Keratinocyte (primary cell): ENCODE results near the gene RANBP9. TPM values are rescaled to one million over a fixed set of nuclear protein-coding genes. Genes with fewer than 3 reads are reported as not detected.

Experiments
- DNase-seq: peaks from one replicate; pipeline ENCODE4 v3.0.0-alpha.2; 2011; ENCODE audit warnings: low read depth, missing footprints, low spot score
- FAIRE-seq: peaks from 2 replicates; lab custom pipeline; 2011; peaks lifted over from hg19 to GRCh38; lab: Jason Lieb, UNC
- H2AFZ ChIP-seq: 2 replicates; pipeline ENCODE4 v1.6.0; 2012; ENCODE audit warnings: low read length, control low read depth, inconsistent platforms; ENCODE audit not compliant: control insufficient read depth
- H3K27ac ChIP-seq: 2 replicates; pipeline ENCODE4 v1.5.1; 2011; ENCODE audit warnings: low read length; ENCODE audit not compliant: control insufficient read depth, insufficient read depth
- H3K27me3 ChIP-seq: 3 replicates; pipeline ENCODE4 v1.6.0; 2011; ENCODE audit warnings: low read length; ENCODE audit not compliant: control insufficient read depth, insufficient read depth; ENCODE audit errors: extremely low read depth
- H3K36me3 ChIP-seq, 2 experiments: 2 replicates in 1 of 2; 3 replicates in 1 of 2; pipeline ENCODE4 v1.5.1; 2011; ENCODE audit warnings: low read length in 2 of 2, mild to moderate bottlenecking in 1 of 2; ENCODE audit not compliant: control insufficient read depth in 2 of 2, insufficient read depth in 2 of 2; ENCODE audit errors: extremely low read depth in 1 of 2
- H3K4me1 ChIP-seq: 3 replicates; pipeline ENCODE4 v1.5.1; 2011; ENCODE audit warnings: low read length; ENCODE audit not compliant: control insufficient read depth, insufficient read depth; ENCODE audit errors: extremely low read depth
- H3K4me2 ChIP-seq: 3 replicates; pipeline ENCODE4 v1.6.0; 2011; ENCODE audit warnings: low read depth, low read length; ENCODE audit not compliant: control insufficient read depth, insufficient read depth; ENCODE audit errors: extremely low read depth
- H3K4me3 ChIP-seq, 3 experiments: fragments of 200-600 bp in 1 of 3; sonication (generic) in 1 of 3; 2 replicates in 2 of 3; 3 replicates in 1 of 3; pipeline ENCODE4 v1.5.1; 2011 to 2016; ENCODE audit warnings: low read length in 3 of 3, mild to moderate bottlenecking in 3 of 3, control low read depth in 2 of 3, inconsistent platforms in 1 of 3, low read depth in 1 of 3, mixed read lengths in 1 of 3, mixed run types in 1 of 3, moderate library complexity in 1 of 3; ENCODE audit not compliant: control insufficient read depth in 2 of 3, insufficient read depth in 2 of 3; ENCODE audit errors: extremely low read depth in 1 of 3
- H3K79me2 ChIP-seq: 2 replicates; pipeline ENCODE4 v1.6.0; 2012; ENCODE audit warnings: low read length; ENCODE audit not compliant: control insufficient read depth, insufficient read depth
- H3K9ac ChIP-seq: 3 replicates; pipeline ENCODE4 v1.6.0; 2011; ENCODE audit warnings: low read length; ENCODE audit not compliant: control insufficient read depth, insufficient read depth; ENCODE audit errors: extremely low read depth
- H3K9me1 ChIP-seq: 3 replicates; pipeline ENCODE4 v1.6.0; 2011; ENCODE audit warnings: low read length; ENCODE audit not compliant: control insufficient read depth, insufficient read depth; ENCODE audit errors: extremely low read depth
- H3K9me3 ChIP-seq: 2 replicates; pipeline ENCODE4 v1.5.1; 2012; ENCODE audit warnings: low read depth, low read length; ENCODE audit not compliant: control insufficient read depth
- H4K20me1 ChIP-seq: 3 replicates; pipeline ENCODE4 v1.6.0; 2011; ENCODE audit warnings: low read length; ENCODE audit not compliant: control insufficient read depth, insufficient read depth; ENCODE audit errors: extremely low read depth
- EZH2 ChIP-seq: IDR thresholded peaks from one replicate; pipeline ENCODE4 v1.6.1; 2012; ENCODE audit warnings: inconsistent platforms, mild to moderate bottlenecking, low read length, moderate library complexity
- dilution Hi-C: fragments of 300-500 bp; cut with MboI; formaldehyde crosslinking; loops from one replicate; pipeline ENCODE4 v1.7.0; 2020; ENCODE audit warnings: low sequenced_read_pairs; ENCODE audit not compliant: extremely low pct_ligation_motif_present
- polyA plus RNA-seq, 5 experiments: library from polyadenylated mRNA; depleted of rRNA in 3 of 5; stranded (reverse) in 3 of 5; stranded (forward) in 1 of 5; unstranded in 1 of 5; fragments of >200 nt; gene quantifications; 1 replicate in 1 of 5; 2 replicates in 3 of 5; 3 replicates in 1 of 5; pipeline versions ENCODE4 v1.2.1 to v1.2.3, GENCODE V29; 2011 to 2012; ENCODE audit warnings: missing spikeins in 2 of 5, low read depth in 1 of 5, low replicate concordance in 1 of 5
- TF ChIP-seq, protein P1 (sequence below), 3 experiments: IDR thresholded peaks in 1 of 3; conservative IDR thresholded peaks in 1 of 3; optimal IDR thresholded peaks in 1 of 3; 2 replicates in 2 of 3; 3 replicates in 1 of 3; pipeline versions ENCODE3 to v1.5.1; 2011; ENCODE audit warnings: low read length in 3 of 3, mild to moderate bottlenecking in 3 of 3, moderate library complexity in 2 of 3, control low read depth in 1 of 3, inconsistent platforms in 1 of 3; ENCODE audit not compliant: insufficient read depth in 2 of 3; ENCODE audit errors: extremely low read depth in 1 of 3

RANBP9 gene
- polyA plus RNA-seq, 1 donor (not counting 4 experiments of a cell fraction or from before 2014, with no cell fraction given) = 36.7 TPM

- no peaks in the 10 kb centered on the region for H3K9me3 ChIP-seq
- H2AFZ ChIP-seq = no peak overlapping the region
- no peak overlapping the region for H3K4me3 ChIP-seq
- H3K9me1 ChIP-seq = peaks cover 7% of the 10 kb centered on the region
- H3K36me3 ChIP-seq = peaks cover 0 to 9% of the 10 kb centered on the region in 2 experiments
- H3K4me2 ChIP-seq = no peak overlapping the region
- FAIRE-seq (no peak), DNase-seq (no peak)
- no peak for TF ChIP-seq EZH2
- TF ChIP-seq, protein P1, sequence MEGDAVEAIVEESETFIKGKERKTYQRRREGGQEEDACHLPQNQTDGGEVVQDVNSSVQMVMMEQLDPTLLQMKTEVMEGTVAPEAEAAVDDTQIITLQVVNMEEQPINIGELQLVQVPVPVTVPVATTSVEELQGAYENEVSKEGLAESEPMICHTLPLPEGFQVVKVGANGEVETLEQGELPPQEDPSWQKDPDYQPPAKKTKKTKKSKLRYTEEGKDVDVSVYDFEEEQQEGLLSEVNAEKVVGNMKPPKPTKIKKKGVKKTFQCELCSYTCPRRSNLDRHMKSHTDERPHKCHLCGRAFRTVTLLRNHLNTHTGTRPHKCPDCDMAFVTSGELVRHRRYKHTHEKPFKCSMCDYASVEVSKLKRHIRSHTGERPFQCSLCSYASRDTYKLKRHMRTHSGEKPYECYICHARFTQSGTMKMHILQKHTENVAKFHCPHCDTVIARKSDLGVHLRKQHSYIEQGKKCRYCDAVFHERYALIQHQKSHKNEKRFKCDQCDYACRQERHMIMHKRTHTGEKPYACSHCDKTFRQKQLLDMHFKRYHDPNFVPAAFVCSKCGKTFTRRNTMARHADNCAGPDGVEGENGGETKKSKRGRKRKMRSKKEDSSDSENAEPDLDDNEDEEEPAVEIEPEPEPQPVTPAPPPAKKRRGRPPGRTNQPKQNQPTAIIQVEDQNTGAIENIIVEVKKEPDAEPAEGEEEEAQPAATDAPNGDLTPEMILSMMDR (optimal IDR thresholded peaks at IDR 0.05 in 1 of 3, IDR thresholded peaks at IDR 0.05 in 1 of 3, conservative IDR thresholded peaks at IDR 0.05 in 1 of 3; ENCODE audit: extremely low read depth in 1 of 3, insufficient read depth in 2 of 3, low read length in 3 of 3) = no peak
- no peak overlapping the region for H3K9ac ChIP-seq
- no peak overlapping the region for H3K27ac ChIP-seq
- H3K4me1 ChIP-seq = peaks cover 25% of the 10 kb centered on the region
- dilution Hi-C loops = no loop called here
- H3K27me3 ChIP-seq = no peaks in the 10 kb centered on the region
- H4K20me1 ChIP-seq = no peaks in the 10 kb centered on the region
- H3K79me2 ChIP-seq = peaks cover 76% of the 10 kb centered on the region
These were observed 13.8 kb downstream of the RANBP9 start for GRCh38 chr6:13697857-13698256.

DNA sequence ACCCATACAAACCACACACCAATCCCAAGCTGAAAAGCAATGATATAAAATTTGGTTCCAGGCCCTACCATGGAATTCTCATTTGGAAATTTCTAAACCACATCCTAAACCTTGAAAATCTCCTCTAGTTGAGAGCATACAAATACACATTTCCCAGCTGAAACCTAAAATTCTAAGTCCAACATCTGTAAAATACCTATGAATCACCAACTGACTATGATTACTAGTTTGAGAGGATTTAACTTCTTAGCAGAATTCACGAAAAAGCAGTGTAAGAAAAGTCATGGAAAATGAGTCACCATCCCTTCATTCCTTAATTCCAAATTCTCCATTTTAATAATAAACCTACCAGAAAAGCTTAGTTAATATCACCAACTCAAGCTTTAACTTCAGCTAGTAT, 15.4 kb downstream of the RANBP9 start:
- Histone ChIP-seq H3K27me3 (no peaks in the 10 kb centered on the region), H3K79me2 (peaks cover 69% of the 10 kb centered on the region), H3K4me3 (no peak overlapping the region), H2AFZ (no peak overlapping the region), H4K20me1 (no peaks in the 10 kb centered on the region), H3K27ac (no peak overlapping the region), H3K4me2 (no peak overlapping the region), H3K9me3 (no peaks in the 10 kb centered on the region), H3K36me3 (peaks cover 0 to 10% of the 10 kb centered on the region in 2 experiments), H3K9me1 (peaks cover 7% of the 10 kb centered on the region), H3K4me1 (peaks cover 25% of the 10 kb centered on the region), H3K9ac (no peak overlapping the region)
- TF ChIP-seq EZH2 = no peak
- TF ChIP-seq, protein P1 (optimal IDR thresholded peaks at IDR 0.05 in 1 of 3, IDR thresholded peaks at IDR 0.05 in 1 of 3, conservative IDR thresholded peaks at IDR 0.05 in 1 of 3; ENCODE audit: extremely low read depth in 1 of 3, insufficient read depth in 2 of 3, low read length in 3 of 3) = no peak
- dilution Hi-C loops = no loop called here
- DNase-seq = no peak
- FAIRE-seq = no peak
